T-cell (primary cell): Measurements from ENCODE around the gene FAM50A. TPM values are rescaled to one million over a fixed set of nuclear protein-coding genes. Genes with fewer than 3 reads are reported as not detected.
"Not testable (repeated sequence)": the region's sequence is repeated elsewhere in the genome, so short reads cannot be mapped to it uniquely, and the experiment has no call there.

ENCODE experiments used
- ATAC-seq, 4 experiments: fragments of 200-7000 bp in 3 of 4; fragments of 150-1000 bp in 1 of 4; cut with Tn5 transposase; replicated peaks in 1 of 4; 1 replicate in 3 of 4; 2 replicates in 1 of 4; pipeline ENCODE4 v1.10.0; 2021; ENCODE audit warnings: moderate library complexity in 3 of 4, mild to moderate bottlenecking in 2 of 4, moderate number of reproducible peaks in 1 of 4
- CTCF ChIA-PET, 2 donors: fragments of 300-600 bp; sonication (Branson Sonifier 250); formaldehyde crosslinking; loops; one replicate each; lab custom pipeline; 2022; ENCODE audit warnings: antibody characterized with exemption in 2 of 2; lab: Charles Lee
- POLR2A ChIA-PET, 2 donors: fragments of 300-600 bp; sonication (Branson Sonifier 250); formaldehyde crosslinking; loops; one replicate each; lab custom pipeline; 2022; ENCODE audit warnings: antibody characterized with exemption in 2 of 2; lab: Charles Lee
- DNase-seq, 35 experiments: peaks; one replicate each; pipeline versions ENCODE4 v3.0.0 to v3.0.0-alpha.2; 2013 to 2023
- H3K27ac ChIP-seq: one replicate; pipeline ENCODE4 v1.5.1; 2013; ENCODE audit warnings: low read length
- H3K27me3 ChIP-seq, 2 experiments: replicated peaks in 1 of 2; 1 replicate in 1 of 2; 2 replicates in 1 of 2; pipeline versions ENCODE4 v1.6.1 to v1.7.0; 2013; ENCODE audit warnings: low read length in 1 of 2, mixed read lengths in 1 of 2; ENCODE audit not compliant: control insufficient read depth in 2 of 2, insufficient read depth in 2 of 2; ENCODE audit errors: extremely low read depth in 1 of 2
- H3K36me3 ChIP-seq, 2 donors: 1 replicate in 1 of 2; 2 replicates in 1 of 2; pipeline versions ENCODE4 v1.6.1 to v1.7.0; 2013; ENCODE audit warnings: low read length in 1 of 2; ENCODE audit not compliant: control insufficient read depth in 2 of 2, insufficient read depth in 1 of 2; ENCODE audit errors: extremely low read depth in 1 of 2
- H3K4me1 ChIP-seq, 2 experiments: 1 replicate in 1 of 2; 2 replicates in 1 of 2; pipeline versions ENCODE4 v1.6.1 to v1.7.0; 2013; ENCODE audit warnings: low read length in 2 of 2, mixed read lengths in 1 of 2; ENCODE audit not compliant: insufficient read depth in 2 of 2, control insufficient read depth in 1 of 2; ENCODE audit errors: extremely low read depth in 1 of 2
- H3K4me3 ChIP-seq, 2 donors: 1 replicate in 1 of 2; 2 replicates in 1 of 2; pipeline versions ENCODE4 v1.5.1 to v1.7.0; 2013; ENCODE audit warnings: mild to moderate bottlenecking in 2 of 2, low read length in 1 of 2, moderate library complexity in 1 of 2; ENCODE audit not compliant: control insufficient read depth in 1 of 2; ENCODE audit errors: extremely low read depth in 1 of 2
- H3K9me3 ChIP-seq: 2 replicates; pipeline ENCODE4 v1.7.0; 2013
- H3K27ac Mint-ChIP-seq, 2 donors: one replicate each; pipeline ENCODE4 v1.8.0; 2020 to 2021; ENCODE audit warnings: mild to moderate bottlenecking in 2 of 2, mixed read lengths in 2 of 2
- H3K27me3 Mint-ChIP-seq, 2 donors: one replicate each; pipeline ENCODE4 v1.8.0; 2021 to 2022; ENCODE audit warnings: mixed read lengths in 2 of 2
- H3K36me3 Mint-ChIP-seq: one replicate; pipeline ENCODE4 v1.8.0; 2021; ENCODE audit warnings: mixed read lengths
- H3K4me1 Mint-ChIP-seq, 3 donors: one replicate each; pipeline ENCODE4 v1.8.0; 2020 to 2022; ENCODE audit warnings: mixed read lengths in 3 of 3, mild to moderate bottlenecking in 1 of 3
- H3K4me3 Mint-ChIP-seq, 3 donors: one replicate each; pipeline ENCODE4 v1.8.0; 2020 to 2022; ENCODE audit warnings: mild to moderate bottlenecking in 3 of 3, mixed read lengths in 3 of 3, moderate library complexity in 3 of 3
- H3K9me3 Mint-ChIP-seq, 3 donors: one replicate each; pipeline ENCODE4 v1.8.0; 2020 to 2022; ENCODE audit warnings: mixed read lengths in 3 of 3
- WGBS: methylation state at CpG from one replicate; pipeline ENCODE4 v1.1.5; 2013; ENCODE audit warnings: missing lambda C conversion rate; ENCODE audit not compliant: insufficient coverage; 5-methylcytosine and 5-hydroxymethylcytosine counted together
- total RNA-seq, 35 experiments: library from RNA in 6 of 35; stranded (reverse) in 6 of 35; fragments of 120-200 nt in 1 of 35; gene quantifications; one replicate each; pipeline versions ENCODE4 v1.2.1 to v1.2.4 and lab custom pipeline; 2013 to 2026

The FAM50A gene
- total RNA-seq, 5 donors from 2014 or later (not counting 1 experiment from before 2014, with no cell fraction given) = 34.9 to 60.5 (median 51.9) TPM

- POLR2A ChIA-PET = interaction anchor here in 1 of 2 donors (0.5 kb wide), 1 partner anchor 263 kb away, joined by 3 read pairs; no protein-coding TSS in a partner anchor
- WGBS = 100% methylated on average over 1 of the region's 14 CpGs
- peak overlapping the region; percentile 99 to 100 for H3K27ac Mint-ChIP-seq
- ATAC-seq (no peak), DNase-seq (peak in 25 of 35 experiments; percentile 16 to 56 (median 36))
- CTCF ChIA-PET = interaction anchor here (0.6 to 0.8 kb wide), 3 partner anchors 78 to 577 kb away, joined by 3 to 9 read pairs (median 3); no protein-coding TSS in a partner anchor
- peak overlapping the region; percentile 99 for H3K27ac ChIP-seq
- H3K36me3 Mint-ChIP-seq = peaks cover 23% of the 10 kb centered on the region
- no peaks in the 10 kb centered on the region for H3K9me3 ChIP-seq
- H3K9me3 Mint-ChIP-seq = no peaks in the 10 kb centered on the region
- peaks cover 20 to 30% (median 22%) of the 10 kb centered on the region in 3 donors for H3K4me1 Mint-ChIP-seq
- no peaks in the 10 kb centered on the region for H3K27me3 ChIP-seq
- peaks cover 0 to 20% of the 10 kb centered on the region in 2 donors for H3K36me3 ChIP-seq
- H3K4me3 ChIP-seq = peak overlapping the region; percentile 72 to 95
- H3K4me3 Mint-ChIP-seq = peak overlapping the region; percentile 97 to 100 (median 99)
- H3K4me1 ChIP-seq = peaks cover 3 to 32% of the 10 kb centered on the region in 2 experiments
- H3K27me3 Mint-ChIP-seq = no peaks in the 10 kb centered on the region
Observed at GRCh38 chrX:154399527-154400368, 44.2 kb upstream of the FAM50A start.

GRCh38 chrX:154400369-154400817, 43.5 kb upstream of the FAM50A start:
- H3K27me3 Mint-ChIP-seq, H3K27me3 ChIP-seq, DNase-seq, ATAC-seq, H3K9me3 ChIP-seq, H3K4me3 ChIP-seq, H3K9me3 Mint-ChIP-seq, POLR2A ChIA-PET: not testable (repeated sequence)
- H3K4me1 ChIP-seq = peaks cover 3 to 32% of the 10 kb centered on the region in 2 experiments
- peak overlapping the region; percentile 39 to 100 for H3K27ac Mint-ChIP-seq
- peaks cover 0 to 20% of the 10 kb centered on the region in 2 donors for H3K36me3 ChIP-seq
- H3K36me3 Mint-ChIP-seq = peaks cover 23% of the 10 kb centered on the region
- WGBS = no CpG with 5 or more reads among the region's 6 CpGs
- peaks cover 20 to 30% (median 22%) of the 10 kb centered on the region in 3 donors for H3K4me1 Mint-ChIP-seq
- peak overlapping the region; percentile 37 to 99 (median 97) for H3K4me3 Mint-ChIP-seq
- H3K27ac ChIP-seq = peak overlapping the region; percentile 99
- CTCF ChIA-PET = interaction anchor here in 1 of 2 donors (0.6 to 0.8 kb wide), 2 partner anchors 135 to 578 kb away, joined by 3 read pairs; no protein-coding TSS in a partner anchor

- Histone ChIP-seq H3K36me3 (peaks cover 0 to 20% of the 10 kb centered on the region in 2 donors), H3K4me3 (no peak overlapping the region), H3K27ac (peak overlapping the region; percentile 23), H3K27me3 (no peaks in the 10 kb centered on the region), H3K9me3 (no peaks in the 10 kb centered on the region), H3K4me1 (peaks cover 3 to 32% of the 10 kb centered on the region in 2 experiments)
- POLR2A ChIA-PET = no interaction called here
- H3K36me3 Mint-ChIP-seq = peaks cover 23% of the 10 kb centered on the region
- H3K9me3 Mint-ChIP-seq = no peaks in the 10 kb centered on the region
- CTCF ChIA-PET = no interaction called here
- H3K27ac Mint-ChIP-seq = peak overlapping the region; percentile 23 to 39
- ATAC-seq (no peak), DNase-seq (no peak)
- no peaks in the 10 kb centered on the region for H3K27me3 Mint-ChIP-seq
- peaks cover 20 to 30% (median 22%) of the 10 kb centered on the region in 3 donors for H3K4me1 Mint-ChIP-seq
- WGBS = 32% methylated on average over 3 of the region's 6 CpGs
- H3K4me3 Mint-ChIP-seq = peak overlapping the region in 2 of 3 donors; percentile 21
Observed at GRCh38 chrX:154401045-154401799, 42.7 kb upstream of the FAM50A start.

GRCh38 chrX:154401918-154402621, 41.9 kb upstream of the FAM50A start:
- peaks cover 20 to 28% (median 20%) of the 10 kb centered on the region in 3 donors for H3K4me1 Mint-ChIP-seq
- peaks cover 0 to 20% of the 10 kb centered on the region in 2 donors for H3K36me3 ChIP-seq
- no CpG with 5 or more reads among the region's 6 CpGs for WGBS
- H3K27me3 ChIP-seq = no peaks in the 10 kb centered on the region
- POLR2A ChIA-PET = no interaction called here
- H3K4me3 ChIP-seq = no peak overlapping the region
- CTCF ChIA-PET = interaction anchor here in 1 of 2 donors (0.5 kb wide), 1 partner anchor 22 kb away, joined by 11 read pairs; no protein-coding TSS in a partner anchor
- no peak overlapping the region for H3K4me3 Mint-ChIP-seq
- peaks cover 23% of the 10 kb centered on the region for H3K36me3 Mint-ChIP-seq
- peaks cover 3 to 29% of the 10 kb centered on the region in 2 experiments for H3K4me1 ChIP-seq
- ATAC-seq (no peak), DNase-seq (no peak)
- no peak overlapping the region for H3K27ac Mint-ChIP-seq
- no peak overlapping the region for H3K27ac ChIP-seq
- no peaks in the 10 kb centered on the region for H3K9me3 Mint-ChIP-seq
- H3K9me3 ChIP-seq = no peaks in the 10 kb centered on the region
- H3K27me3 Mint-ChIP-seq = no peaks in the 10 kb centered on the region

- peaks cover 23% of the 10 kb centered on the region for H3K36me3 Mint-ChIP-seq
- H3K9me3 Mint-ChIP-seq = no peaks in the 10 kb centered on the region
- no peak overlapping the region for H3K27ac ChIP-seq
- H3K4me1 Mint-ChIP-seq = peaks cover 19 to 28% (median 20%) of the 10 kb centered on the region in 3 donors
- ChIA-PET CTCF (interaction anchor here in 1 of 2 donors (0.5 kb wide), 1 partner anchor 21 kb away, joined by 11 read pairs; no protein-coding TSS in a partner anchor), POLR2A (no interaction called here)
- DNase-seq (no peak), ATAC-seq (no peak)
- peaks cover 3 to 25% of the 10 kb centered on the region in 2 experiments for H3K4me1 ChIP-seq
- 89% methylated on average over 3 of the region's 19 CpGs for WGBS
- no peak overlapping the region for H3K27ac Mint-ChIP-seq
- no peak overlapping the region for H3K4me3 Mint-ChIP-seq
- H3K9me3 ChIP-seq = no peaks in the 10 kb centered on the region
- H3K4me3 ChIP-seq = no peak overlapping the region
- H3K27me3 ChIP-seq = no peaks in the 10 kb centered on the region
- no peaks in the 10 kb centered on the region for H3K27me3 Mint-ChIP-seq
- H3K36me3 ChIP-seq = peaks cover 0 to 20% of the 10 kb centered on the region in 2 donors
Observed at GRCh38 chrX:154402622-154403127, 41.3 kb upstream of the FAM50A start.
